Measurements from ENCODE around the gene RBMY1A1.
"Not testable (repeated sequence)": the region's sequence is repeated elsewhere in the genome, so short reads cannot be mapped to it uniquely, and the experiment has no call there.

The RBMY1A1 gene

DNA sequence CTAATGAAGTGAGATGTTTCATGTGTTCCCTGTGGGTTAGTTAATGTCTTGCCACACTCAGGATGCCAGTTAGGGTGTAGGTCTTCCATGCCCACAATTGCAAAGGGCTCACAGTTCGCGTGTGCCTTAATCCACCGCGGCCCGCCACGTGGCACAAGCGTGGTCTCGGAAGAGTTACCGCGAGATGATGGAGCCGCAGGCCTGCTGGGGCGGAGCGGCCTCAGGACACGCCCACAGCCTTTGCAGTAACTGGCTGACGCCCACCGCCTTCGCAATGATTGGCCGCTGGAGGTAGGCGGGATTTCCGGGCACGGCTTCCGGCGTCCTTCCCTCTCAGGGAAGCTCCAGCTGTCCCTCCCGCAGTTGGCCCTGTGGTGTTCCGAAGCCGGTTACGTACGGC, at the start of gene RBMY1A1:
Gene RBMY1A1 (plus strand): TSS at position 301 of the 400 bp plus-strand sequence. CDS start 2,013 bp downstream, outside the sequence.
- DNase-seq = not testable (repeated sequence)

DNA sequence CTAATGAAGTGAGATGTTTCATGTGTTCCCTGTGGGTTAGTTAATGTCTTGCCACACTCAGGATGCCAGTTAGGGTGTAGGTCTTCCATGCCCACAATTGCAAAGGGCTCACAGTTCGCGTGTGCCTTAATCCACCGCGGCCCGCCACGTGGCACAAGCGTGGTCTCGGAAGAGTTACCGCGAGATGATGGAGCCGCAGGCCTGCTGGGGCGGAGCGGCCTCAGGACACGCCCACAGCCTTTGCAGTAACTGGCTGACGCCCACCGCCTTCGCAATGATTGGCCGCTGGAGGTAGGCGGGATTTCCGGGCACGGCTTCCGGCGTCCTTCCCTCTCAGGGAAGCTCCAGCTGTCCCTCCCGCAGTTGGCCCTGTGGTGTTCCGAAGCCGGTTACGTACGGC, 23.6 kb upstream of the RBMY1A1 start, which contains the start of gene RBMY1B:
Gene RBMY1B (plus strand): TSS at position 301 of the 400 bp plus-strand sequence. CDS start 2,013 bp downstream, outside the sequence.
- not testable (repeated sequence) for DNase-seq

DNA sequence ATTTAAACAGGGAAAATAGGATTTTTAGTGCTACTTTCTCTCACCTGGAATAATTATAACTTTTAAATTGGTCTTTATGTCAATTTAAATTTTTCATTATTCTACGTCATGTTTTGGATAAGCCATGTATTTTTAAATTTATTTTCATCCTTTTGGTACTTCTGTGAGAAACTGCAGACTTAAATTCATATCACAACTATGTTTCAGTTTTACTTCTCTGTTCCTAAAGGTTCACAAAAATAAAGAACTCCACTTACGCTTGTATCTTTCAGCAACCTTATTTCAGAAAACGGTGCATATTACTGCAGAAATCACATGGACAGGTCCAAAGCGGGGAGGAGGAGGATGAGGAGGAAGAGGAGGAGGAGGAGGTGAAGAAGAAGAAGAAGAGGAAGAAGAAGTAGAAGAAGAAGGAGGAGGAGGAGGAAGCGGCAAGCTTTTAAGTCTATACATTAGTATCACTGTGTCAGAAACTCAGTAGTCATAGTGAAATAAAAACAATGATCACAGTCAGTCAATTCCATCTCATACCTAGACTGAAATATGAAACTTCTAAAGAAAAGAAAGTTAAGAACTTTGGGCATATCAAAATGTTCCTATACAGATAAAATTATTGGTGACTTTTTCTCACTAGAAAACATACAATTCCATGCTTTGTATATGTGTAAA, 24.8 kb downstream of the RBMY1A1 start:
- not testable (repeated sequence) for DNase-seq

DNA sequence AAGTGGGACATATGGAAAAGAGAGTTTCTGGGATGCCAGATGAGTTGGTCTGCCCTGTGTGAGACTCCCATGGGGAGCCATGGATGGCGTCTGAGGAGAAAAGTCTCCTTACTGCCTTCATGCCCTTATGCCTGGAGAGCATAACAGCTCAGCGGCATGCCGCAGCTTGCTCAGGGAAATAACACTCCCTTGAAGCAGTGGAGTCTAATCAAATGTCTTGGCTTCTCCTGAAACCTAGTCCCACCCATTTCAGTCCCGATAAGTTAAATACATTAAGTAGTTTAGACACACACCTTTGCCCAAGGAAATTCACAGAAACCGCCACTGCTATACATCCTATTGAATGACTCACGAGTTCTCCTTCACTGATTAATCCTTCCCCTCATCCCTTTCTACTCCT, 50.8 kb downstream of the RBMY1A1 start:
- DNase-seq = no peak

DNA sequence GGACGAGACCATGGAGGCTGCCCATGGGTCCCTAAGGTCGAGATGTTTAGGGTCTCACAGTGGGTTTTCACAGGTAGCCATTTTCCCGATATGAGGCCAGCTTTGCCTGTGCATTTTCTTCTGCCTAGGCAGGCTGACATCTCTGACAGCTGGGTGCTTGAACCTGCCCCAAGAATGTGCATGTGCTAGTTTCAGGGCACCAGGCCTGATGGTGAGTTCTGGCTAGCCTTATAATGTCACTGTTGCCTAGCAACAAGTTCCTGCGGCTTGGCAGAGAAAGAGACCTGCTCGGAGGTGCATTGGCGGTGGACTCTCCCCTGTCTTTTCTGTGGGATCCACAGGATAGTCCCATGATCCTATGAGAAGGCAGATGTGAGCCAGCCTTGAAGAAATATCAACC, 51.8 kb downstream of the RBMY1A1 start:
- not testable (repeated sequence) for DNase-seq

DNA sequence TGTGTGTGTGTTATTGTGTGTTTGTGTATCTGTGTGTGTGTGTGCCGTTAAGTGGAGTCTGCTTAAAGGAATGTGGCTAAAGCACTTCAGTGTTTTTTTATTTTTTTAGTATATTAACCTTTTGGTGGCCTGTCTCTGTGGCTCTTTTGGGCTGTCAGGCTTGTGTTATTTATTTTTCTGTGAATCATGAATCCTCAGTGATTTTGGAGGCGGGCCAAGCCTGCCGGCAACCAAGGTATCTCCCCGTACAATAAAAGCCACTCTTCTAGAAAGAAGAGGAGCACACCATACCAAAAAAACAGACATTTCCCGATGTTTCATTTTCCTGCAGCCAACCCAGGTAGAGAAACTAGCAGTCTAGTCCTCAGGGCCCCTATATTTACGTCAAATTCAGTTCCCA, 57.4 kb downstream of the RBMY1A1 start:
- DNase-seq = no peak

DNA sequence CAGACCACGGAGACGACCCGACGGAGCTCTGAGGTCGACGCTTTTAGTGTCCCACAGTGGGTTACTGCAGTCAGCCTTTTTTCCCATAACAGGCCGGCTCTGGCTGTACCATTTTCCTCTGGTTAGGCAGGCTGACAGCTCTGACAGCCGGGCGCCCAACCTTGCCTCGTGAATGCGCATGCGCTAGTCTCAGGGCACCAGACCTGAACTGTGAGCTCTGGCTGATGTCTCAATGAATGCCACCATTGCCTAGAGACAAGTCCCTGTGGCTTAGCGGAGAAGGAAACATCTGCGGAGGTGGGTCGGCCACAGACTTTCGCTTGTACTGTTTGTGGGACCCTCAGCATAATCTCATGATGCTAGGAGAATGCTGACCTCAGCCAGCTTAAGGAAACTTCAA, 61.6 kb downstream of the RBMY1A1 start:
- not testable (repeated sequence) for DNase-seq
